ENCODE results near the gene GBP7.
"Not testable (repeated sequence)": the region's sequence is repeated elsewhere in the genome, so short reads cannot be mapped to it uniquely, and the experiment has no call there.

The GBP7 gene

DNA sequence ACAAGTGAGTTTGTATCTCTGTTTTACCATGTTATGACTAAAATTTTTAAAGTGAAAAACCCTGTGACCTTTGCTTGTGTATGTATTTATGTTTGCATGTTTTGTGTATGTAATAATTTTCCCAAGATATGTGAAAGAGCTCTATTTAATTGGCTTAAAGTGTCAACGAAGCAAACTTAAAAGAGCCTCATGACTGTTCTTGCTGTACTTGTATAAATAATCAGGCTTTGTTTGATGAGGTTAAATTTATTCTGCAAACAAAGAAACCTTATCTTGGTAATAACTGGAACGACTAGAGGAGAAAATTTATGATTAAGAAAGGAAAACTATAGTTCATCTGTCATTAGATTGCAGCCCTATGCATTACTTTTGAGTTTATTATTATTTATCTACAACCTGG is 6.6 kb downstream of the GBP7 start:
- no peak for DNase-seq

DNA sequence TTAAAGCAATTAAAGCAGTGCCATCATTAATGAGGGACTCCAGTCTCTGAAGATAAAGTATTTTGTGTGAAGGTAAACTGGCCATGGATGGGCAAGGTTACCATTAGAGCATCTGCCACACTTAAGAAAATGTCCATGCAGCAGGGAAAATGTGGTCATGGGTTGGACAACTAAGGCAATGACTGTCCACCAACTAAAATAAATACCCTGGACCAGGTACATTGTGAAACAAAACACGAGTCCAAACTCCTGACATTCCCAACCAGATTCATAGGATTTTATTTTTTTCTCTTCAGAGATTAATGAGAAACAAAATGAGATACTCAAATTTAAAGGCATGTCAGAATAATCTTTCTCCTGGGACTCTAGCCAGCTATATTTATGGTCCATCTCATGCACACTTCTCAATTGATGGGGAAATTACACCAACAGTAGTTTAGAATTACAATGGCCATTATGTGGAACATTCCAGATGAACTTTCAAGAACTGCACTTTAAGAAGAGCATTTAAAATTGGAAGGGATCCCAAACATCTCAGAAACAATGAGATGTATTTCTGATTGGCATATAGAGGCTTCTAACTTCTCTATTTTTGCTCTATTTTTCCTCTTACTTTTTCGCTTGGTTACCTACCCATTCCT is 8.1 kb downstream of the GBP7 start:
- DNase-seq = no peak

DNA sequence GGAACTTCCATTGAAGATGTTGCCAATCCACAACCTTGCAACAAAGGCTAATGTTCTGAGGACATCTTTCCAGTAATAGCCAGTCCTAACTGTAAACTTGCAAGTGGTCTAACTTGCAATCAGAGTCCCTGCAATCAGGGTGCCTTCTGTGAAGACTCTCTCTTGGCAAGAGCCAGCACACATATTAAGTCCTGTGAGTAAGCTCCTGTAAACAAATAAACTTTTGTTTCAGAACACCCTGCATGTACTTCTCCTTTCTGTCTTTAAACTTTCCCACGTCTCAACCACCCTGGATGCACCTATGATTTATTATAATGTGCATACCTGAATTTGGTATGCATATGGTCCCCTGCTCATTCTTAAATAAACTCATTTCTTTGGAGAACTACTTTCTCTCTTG is 9.1 kb downstream of the GBP7 start:
- DNase-seq = no peak

DNA sequence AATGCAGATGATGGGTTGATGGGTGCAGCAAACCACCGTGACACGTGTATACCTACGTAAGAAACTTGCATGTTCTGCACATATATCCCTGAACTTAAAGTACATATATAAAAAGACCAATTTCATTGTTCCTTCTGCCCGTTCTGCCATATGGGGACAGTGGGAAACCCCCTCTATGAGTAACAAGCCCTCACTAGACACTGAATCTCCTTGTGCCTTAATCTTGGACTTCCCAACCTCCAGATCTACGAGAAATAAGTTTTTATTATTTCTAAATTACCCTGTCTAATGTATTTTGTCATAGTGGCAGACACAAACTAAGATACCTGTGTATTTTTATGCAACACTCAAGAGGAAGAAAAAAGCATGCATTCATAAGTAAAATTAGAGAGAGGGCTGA is 10.0 kb downstream of the GBP7 start:
- DNase-seq = no peak

DNA sequence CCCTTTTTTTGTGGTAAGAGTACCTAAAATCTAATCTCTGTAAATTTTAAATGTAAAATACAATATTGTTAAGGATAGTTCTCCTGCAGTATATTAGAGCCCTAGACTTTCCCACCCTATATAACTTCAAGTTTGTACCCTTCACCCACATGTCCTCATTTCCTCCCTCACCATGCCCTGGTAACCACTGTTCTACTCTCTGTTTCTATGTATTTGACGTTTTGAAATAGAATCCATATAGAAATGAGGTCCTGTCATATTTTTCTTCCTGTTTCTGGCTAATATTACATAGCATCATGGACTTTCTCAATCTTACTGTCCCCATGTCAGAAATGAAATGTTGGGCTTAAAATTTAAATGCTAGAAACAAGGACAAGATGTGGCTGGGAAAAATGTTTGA is 24.8 kb downstream of the GBP7 start:
- DNase-seq = no peak

DNA sequence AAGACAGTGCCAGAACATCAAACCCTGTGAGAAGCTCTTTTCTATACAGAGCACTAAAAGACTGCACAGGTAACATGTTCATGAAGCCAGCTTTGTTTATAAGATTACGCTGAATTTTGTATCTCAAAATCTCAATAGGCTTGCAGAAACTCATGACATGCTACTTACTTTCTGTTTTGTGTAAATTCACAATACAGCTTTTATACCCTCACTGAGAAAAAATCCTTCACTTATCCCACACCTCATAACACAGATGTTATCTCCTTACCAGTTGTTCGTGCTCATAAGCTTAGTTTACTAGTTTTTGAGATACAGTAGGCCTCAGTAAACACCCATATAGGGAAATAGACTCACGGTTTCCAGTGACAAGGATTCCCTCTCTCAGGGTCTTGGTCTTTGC is 25.8 kb downstream of the GBP7 start:
- no peak for DNase-seq

DNA sequence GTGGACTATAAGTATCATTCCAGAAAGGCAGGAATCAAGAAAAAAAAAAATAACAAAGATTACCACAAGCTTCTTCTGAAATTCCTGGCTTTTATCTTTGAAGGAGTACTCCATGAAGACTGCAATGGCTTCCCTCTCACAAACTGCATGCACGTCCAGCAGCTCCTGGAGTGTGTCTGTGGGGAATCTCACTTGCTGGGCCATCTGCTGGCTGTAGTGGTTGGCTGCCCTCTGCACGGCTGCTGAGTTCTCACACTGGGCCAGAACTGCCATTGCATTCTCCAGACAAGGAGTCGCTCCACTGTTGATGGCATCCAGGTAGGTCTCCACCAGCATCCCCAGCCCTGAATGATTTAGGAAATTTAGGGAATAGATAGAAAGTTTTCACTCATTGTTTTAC is 26.6 kb downstream of the GBP7 start:
- no peak for DNase-seq

DNA sequence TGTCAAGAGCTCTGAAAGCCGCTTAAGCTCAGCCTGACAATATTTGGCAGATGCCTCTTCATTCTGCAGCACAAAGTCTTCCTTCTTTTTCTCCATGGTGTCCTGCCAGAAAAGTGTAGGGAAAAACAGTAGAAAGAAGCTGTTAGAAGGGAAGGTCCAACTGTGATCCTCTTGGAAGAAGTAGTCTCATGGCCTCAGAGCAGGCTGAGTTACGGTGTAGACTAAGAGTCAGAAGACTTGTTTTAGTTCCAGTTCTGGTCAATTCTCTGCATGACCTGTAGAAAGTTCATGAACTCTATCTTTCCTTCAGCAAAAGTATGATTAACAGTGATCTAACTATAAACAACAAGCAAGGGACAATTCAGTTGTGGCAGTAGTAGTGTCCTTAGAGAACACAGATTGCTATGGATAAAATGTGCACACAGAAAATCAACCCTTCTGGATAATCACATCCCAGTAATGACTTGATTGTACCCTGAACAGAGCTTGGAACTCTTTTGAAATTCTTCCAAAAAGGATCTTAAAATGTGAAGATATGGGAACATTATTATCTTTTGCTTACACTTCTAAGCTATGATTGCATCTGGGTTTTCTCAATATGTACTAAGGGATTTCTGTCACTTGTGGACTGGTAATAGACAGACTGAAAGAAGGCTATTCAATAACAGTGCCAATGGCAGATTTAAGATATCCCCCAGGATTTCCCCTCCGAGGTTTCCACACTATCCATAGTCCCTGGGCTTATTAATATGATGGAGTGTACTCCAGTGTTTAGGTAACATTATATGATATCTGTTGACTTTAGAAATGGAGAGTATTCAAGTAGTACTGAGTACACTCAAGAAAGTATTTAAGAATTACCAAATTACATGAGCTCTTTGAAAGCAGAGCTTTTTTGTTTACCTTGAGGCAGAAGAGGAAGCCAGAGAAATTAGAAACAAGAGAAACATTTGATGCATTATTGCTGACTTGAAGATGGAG is 27.8 kb downstream of the GBP7 start:
- DNase-seq = no peak

DNA sequence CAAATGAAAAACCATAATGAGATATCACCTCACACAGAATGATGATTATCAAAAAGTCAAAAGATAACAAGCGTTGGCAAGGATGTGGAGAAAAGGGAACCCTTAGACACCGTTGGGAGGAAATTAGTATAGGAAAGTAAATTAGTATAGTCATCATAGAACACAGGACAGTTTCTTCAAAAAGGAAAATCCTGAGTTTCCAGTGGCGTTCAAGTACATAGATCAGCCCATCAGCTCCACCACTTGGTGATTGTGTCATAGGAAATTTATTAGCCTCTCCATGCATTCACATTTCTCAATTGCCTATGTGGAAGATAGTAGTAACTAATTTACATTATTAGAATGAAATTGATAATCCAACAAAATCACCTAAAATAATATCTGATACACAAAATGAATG is 29.1 kb downstream of the GBP7 start:
- no peak for DNase-seq

DNA sequence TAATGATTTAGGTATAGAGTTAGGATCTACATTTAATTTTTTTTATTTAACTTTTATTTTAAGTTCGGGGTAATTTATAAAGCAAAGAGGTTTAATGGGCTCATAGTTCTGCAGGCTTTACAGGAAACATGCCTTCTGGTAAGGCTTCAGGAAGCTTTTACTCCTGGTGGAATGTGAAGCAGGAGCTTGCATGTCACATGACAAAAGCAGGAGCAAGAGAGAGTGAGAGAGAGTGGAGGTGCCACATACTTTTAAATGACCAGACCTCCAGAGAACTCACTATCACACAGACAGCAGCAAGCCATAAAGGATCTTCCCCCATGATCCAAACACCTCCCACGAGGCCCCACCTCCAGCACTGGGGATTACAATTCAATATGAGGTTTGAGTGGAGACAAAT is 32.3 kb downstream of the GBP7 start:
- DNase-seq = no peak

DNA sequence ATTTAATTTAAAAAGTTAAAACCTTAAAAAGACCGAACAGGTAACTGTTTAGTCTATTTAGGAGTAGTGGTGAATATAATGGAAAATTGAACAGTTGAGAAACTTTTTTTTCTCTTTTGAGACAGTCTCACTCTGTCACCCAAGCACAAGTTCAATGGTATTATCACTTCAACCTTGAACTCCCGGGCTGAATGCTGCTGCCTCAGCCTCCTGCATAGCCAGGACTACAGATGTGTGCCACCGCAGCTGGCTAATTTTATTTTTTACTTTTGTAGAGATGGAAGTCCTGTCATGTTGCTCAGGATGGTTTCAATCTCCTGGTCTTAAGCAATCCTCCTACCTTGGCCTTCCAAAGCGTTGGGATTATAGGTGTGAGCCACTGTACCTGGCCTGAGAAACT is 33.6 kb downstream of the GBP7 start:
- DNase-seq = no peak

DNA sequence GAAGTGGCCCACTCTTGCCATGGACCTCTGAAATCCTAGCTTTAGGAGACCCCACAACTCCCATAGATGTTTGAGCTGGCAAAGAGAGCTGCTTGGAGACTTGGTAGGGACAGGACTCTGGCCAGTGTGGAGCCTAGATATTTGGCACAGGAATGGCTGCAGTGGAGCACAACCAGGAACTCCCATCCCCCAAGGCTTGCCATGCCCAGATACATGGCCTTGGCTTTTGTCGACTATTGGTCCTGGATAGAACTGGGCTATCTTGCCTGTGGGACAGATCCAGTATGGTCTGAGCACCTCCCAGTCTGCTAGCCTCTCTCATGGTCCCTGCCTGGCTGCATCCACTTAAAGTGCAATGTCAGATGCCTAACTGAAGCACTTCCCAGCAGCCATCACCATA is 42.1 kb downstream of the GBP7 start:
- no peak for DNase-seq

DNA sequence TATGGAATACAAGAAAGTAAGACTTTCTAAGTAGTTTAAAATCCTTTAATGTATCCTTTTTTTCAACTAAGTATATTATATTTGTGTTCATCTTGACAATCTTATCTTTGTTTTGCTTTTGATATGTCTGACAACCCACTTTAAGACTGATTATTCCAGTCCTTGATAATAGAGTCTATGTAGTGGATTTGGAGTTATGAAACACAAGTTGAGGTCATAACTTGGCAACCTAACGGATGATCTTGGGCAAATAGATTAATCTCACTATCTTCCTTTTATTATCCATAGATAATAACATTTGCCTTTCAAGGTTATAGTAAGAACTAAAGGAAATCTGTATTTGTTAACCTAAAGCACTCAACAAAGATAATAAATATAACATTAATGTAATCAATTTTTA is 45.1 kb downstream of the GBP7 start:
- DNase-seq = no peak

DNA sequence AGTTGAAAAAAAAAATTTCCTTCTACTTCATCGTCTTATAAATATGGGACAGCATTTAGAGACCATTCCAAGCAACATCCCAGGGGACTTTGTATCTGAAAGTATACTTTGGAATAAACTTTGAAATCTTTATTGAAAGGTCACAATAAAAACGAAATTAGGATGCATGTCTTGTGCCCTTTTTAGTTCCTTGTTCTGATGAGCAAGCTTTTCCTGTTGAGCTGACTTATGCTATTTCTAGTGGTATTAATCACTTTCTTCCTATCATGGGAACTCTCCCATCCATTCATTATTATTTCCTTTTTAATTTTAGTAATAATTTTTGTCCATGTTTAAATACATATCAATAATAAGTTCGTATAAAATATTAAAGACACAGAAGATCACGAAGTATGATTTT is 45.9 kb downstream of the GBP7 start:
- no peak for DNase-seq

DNA sequence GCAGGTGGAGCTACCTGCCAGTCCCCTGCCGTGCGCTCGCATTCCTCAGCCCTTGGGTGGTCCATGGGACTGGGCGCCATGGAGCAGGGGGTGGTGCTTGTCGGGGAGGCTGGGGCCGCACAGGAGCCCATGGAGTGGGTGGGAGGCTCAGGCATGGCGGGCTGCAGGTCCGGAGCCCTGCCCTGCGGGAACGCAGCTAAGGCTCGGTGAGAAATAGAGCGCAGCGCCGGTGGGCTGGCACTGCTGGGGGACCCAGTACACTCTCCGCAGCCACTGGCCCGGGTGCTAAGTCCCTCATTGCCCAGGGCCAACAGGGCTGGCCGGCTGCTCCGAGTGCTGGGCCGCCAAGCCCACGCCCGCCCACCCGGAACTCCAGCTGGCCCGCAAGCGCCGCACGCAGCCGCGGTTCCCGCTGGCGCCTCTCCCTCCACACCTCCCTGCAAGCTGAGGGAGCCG is 47.8 kb downstream of the GBP7 start:
- DNase-seq = not testable (repeated sequence)

DNA sequence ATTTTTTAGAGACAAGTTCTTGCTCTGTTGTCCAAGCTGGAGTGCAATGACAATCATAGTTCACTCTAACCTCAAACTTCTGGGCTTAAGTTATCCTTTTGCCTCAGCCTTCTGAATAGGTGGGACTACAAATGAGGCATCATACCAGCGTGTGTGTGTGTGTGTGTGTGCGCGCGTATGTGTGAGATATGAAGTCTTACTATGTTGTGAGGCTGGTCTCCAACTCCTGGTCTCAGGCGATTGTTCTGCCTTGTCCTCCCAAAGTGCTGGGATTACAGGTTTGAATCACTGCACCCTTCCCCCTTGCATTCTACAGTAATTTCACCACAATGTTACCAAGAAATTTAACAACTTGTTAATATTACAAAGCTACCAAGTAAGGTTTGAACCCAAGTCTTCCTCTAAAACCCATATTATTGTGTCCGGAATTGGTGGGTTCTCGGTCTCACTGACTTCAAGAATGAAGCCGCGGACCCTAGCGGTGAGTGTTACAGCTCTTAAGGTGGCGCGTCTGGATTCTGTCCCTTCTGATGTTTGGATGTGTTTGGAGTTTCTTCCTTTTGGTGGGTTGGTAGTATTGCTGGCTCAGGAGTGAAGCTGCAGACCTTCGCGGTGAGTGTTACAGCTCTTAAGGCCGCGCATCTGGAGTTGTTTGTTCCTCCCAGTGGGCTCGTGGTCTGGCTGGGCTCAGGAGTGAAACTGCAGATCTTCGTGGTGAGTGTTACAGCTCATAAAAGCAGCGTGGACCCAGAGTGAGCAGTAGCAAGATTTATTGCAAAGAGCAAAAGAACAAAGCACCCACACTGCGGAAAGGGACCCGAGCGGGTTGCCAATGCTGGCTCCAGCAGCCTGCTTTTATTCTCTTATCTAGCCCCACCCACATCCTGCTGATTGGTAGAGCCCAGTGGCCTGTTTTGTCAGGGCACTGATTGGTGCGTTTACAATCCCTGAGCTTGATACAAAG is 48.9 kb downstream of the GBP7 start:
- DNase-seq = peak; percentile 85

DNA sequence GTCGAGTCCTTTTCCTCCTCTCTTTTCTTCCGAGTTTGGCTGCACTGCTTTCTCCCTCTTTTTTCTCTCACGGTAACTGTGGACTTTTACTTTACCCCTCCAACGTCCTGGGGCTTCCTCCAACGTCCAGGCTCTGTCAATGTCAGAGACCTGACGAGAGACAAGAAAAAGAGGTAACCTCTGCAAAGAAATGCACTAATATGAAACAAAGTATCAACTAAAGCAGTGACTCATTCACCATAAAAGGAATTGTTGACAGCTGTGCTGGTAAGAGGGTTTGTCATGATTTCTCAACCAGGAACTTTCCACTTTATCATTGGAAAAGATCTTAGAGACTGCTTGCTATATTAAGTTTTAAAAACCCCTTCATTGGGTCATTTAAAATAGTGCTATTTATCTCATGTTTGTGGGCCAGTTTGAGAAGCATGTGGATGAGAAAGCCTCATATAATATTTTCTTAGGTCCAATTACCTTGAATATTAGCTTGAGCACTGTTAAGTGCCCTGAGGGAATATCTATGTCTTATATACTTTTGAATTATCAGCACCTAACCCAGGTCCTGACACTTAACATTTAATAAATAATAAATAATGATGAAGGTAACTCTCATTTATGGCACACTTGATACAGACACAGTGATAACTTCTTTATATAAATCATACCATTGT is 49.8 kb downstream of the GBP7 start, which contains the start of gene GBP2:
Gene GBP2, minus strand, starts transcription at position 202 of the 668 bp plus-strand sequence. CDS start 4,148 bp downstream, outside the sequence.
- DNase-seq = peak; percentile 43

DNA sequence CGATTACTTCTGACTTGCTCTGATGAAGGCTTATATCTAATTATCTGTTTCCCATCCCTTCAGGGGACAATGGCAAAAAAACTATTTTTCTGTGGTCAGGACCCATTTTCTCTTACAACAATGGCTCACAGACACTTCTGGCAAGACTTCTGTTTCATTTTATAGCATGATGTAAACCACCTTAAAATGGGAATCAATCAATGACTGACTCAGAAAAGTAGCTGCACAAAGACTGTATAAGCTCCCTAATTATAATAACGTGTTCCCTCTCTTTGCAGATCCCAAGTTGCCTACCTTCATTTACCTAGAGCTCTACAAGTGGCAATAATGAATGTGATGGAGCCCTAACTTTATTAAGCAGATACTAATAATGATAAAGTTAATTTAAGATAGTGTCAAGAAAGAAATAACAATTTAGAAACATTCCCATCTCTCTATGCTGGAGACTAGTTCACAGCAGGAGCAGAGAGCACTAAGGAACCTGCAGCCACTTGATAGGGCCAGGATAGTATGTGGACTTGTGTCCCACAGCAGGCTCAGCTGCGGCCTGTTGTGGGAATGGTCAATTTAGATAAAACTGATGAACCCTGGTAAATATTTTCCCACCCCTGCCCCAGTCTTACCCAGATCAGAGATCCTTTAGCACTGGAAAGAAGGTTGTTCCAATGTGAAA is 50.4 kb downstream of the GBP7 start:
- no peak for DNase-seq

DNA sequence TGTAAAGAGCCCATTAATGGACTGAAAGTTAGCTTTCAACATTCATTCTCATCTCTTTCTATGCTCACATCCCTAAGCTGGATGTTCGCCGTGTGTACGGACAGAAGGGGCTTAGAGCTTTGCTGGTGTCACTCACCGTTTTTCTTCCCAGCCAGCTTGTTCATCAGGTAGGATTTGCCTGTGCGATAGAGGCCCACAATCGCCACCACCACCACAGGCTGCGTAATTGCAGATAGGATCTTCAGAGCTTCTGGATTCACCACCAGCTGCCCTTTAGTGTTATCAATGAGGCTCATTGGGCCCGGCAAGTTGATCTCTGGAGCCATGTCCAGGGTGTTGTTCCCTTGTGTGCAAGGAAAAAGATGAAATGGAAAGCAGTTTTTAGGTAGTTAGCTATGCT is 54.2 kb downstream of the GBP7 start:
- no peak for DNase-seq

DNA sequence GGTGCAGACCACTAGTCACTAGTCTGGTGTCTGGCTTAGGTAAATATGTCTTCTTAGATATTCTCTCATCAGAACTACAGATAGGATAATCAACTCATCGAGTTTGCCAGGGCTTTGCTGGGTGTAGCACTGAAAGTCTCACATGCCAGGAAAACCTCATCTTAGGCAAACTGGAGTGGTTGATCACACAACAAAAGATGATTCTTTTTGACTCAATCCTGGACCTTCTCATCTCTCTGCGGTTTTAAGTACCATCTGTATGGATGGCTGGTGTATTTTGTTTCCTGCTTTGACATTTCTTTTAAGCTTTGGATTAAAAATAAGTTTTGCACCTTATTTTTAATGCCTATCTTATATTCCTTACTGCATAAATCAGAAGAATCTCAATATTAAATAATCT is 61.1 kb downstream of the GBP7 start:
- no peak for DNase-seq

DNA sequence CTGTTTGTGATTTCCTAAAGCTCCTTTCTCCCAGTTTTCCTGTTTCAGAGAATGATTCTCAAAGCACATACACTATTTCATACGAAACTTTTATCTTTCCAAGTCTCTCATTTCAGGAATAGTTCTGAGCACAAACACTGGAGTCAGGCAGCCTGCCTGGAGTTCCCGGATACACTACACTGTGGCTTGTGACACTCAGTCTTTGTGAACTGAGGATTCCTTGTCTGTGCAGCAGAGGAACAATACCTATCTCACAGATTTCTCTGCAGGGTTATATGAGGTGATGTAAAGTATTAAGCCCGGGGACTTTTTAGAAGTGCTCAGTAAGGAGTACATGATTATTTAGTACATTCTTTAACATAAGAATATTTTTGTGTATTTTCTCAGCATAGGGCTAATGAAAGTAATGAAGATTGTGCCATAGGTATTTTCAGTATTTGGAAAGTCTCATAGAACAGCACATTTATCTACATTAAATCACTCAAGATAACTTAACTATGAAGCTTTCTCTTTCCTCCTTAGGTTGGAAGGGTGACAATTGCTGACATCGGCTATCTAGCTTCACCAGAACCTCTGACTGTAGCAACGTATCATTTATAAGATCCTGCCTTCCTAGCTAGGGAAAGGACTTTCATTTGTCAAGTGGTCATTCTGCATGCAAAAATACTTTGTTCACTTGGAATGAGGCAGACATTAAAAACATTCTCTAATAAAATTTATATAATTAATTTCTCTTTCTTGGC is 62.8 kb downstream of the GBP7 start:
- DNase-seq = no peak
